Measurements from ENCODE around the gene TRIP10. TPM values are rescaled to one million over a fixed set of nuclear protein-coding genes. Genes with fewer than 3 reads are reported as not detected.
A peak's percentile ranks its signal among the peaks of the same experiment; 100 is the strongest.

Gene TRIP10
- total RNA-seq, 1 donor from 2014 or later = 53.0 TPM

GRCh38 chr19:6737873-6738786, 1.4 kb upstream of the TRIP10 start:
- H3K4me2 ChIP-seq = peak overlapping the region; percentile 64
- no peaks in the 10 kb centered on the region for H3K9me3 ChIP-seq (ENCODE audit: low read depth)
- Mint-ChIP-seq H3K4me3 (peak overlapping the region; percentile 97), H3K36me3 (no peaks in the 10 kb centered on the region), H3K4me1 (peaks cover 44% of the 10 kb centered on the region), H3K27me3 (ENCODE audit: insufficient read depth, low read depth) (peaks cover 6% of the 10 kb centered on the region), H3K9me3 (no peaks in the 10 kb centered on the region), H3K27ac (peak overlapping the region; percentile 96)
- H4K20me1 ChIP-seq (ENCODE audit: low read depth) = no peaks in the 10 kb centered on the region
- H2AFZ ChIP-seq (replicated peaks) = no peak overlapping the region
- H3K9ac ChIP-seq = no peak overlapping the region
- H3K4me3 ChIP-seq = peak overlapping the region; percentile 26
- peaks cover 51% of the 10 kb centered on the region for H3F3A ChIP-seq (ENCODE audit: low read depth)
- no peaks in the 10 kb centered on the region for H3K27me3 ChIP-seq
- TF ChIP-seq EZH2 (IDR thresholded peaks at IDR 0.05) (no peak), CTCF (IDR thresholded peaks at IDR 0.05) (peak; percentile 64), EZH2phosphoT487 (IDR thresholded peaks at IDR 0.05) (no peak)
- no peak overlapping the region for H3K27ac ChIP-seq
- no peaks in the 10 kb centered on the region for H3K36me3 ChIP-seq
- H3K4me1 ChIP-seq = peaks cover 35% of the 10 kb centered on the region
- peaks cover 33% of the 10 kb centered on the region for H3K79me2 ChIP-seq (ENCODE audit: low read depth)
- DNase-seq (ENCODE audit: low spot score) = peak; percentile 77

- no peaks in the 10 kb centered on the region for H3K9me3 Mint-ChIP-seq
- H3K9ac ChIP-seq = no peak overlapping the region
- H3K79me2 ChIP-seq (ENCODE audit: low read depth) = peaks cover 33% of the 10 kb centered on the region
- H3K36me3 Mint-ChIP-seq = peaks cover 4% of the 10 kb centered on the region
- H3K27me3 ChIP-seq = no peaks in the 10 kb centered on the region
- no peaks in the 10 kb centered on the region for H3K36me3 ChIP-seq
- no peaks in the 10 kb centered on the region for H3K9me3 ChIP-seq (ENCODE audit: low read depth)
- no peak overlapping the region for H3K27ac ChIP-seq
- peaks cover 43% of the 10 kb centered on the region for H3K4me1 ChIP-seq
- H3K27me3 Mint-ChIP-seq (ENCODE audit: insufficient read depth, low read depth) = peaks cover 6% of the 10 kb centered on the region
- no peak for TF ChIP-seq EZH2phosphoT487 (IDR thresholded peaks at IDR 0.05)
- no peak for TF ChIP-seq CTCF (IDR thresholded peaks at IDR 0.05)
- TF ChIP-seq EZH2 (IDR thresholded peaks at IDR 0.05) = no peak
- peak; percentile 51 for DNase-seq (ENCODE audit: low spot score)
- peak overlapping the region; percentile 97 for H3K4me3 Mint-ChIP-seq
- no peaks in the 10 kb centered on the region for H4K20me1 ChIP-seq (ENCODE audit: low read depth)
- peak overlapping the region; percentile 26 for H3K4me3 ChIP-seq
- H2AFZ ChIP-seq (replicated peaks) = no peak overlapping the region
- H3K4me2 ChIP-seq = peak overlapping the region; percentile 64
- peaks cover 51% of the 10 kb centered on the region for H3K4me1 Mint-ChIP-seq
- H3K27ac Mint-ChIP-seq = peak overlapping the region; percentile 25
- H3F3A ChIP-seq (ENCODE audit: low read depth) = peaks cover 59% of the 10 kb centered on the region
These were observed 592 bp upstream of the TRIP10 start for GRCh38 chr19:6738787-6739389.

- no peaks in the 10 kb centered on the region for H3K36me3 ChIP-seq
- Mint-ChIP-seq H3K4me1 (peaks cover 58% of the 10 kb centered on the region), H3K27me3 (ENCODE audit: insufficient read depth, low read depth) (peaks cover 6% of the 10 kb centered on the region), H3K27ac (no peak overlapping the region), H3K4me3 (peak overlapping the region; percentile 89), H3K36me3 (peaks cover 4% of the 10 kb centered on the region), H3K9me3 (no peaks in the 10 kb centered on the region)
- no peaks in the 10 kb centered on the region for H3K9me3 ChIP-seq (ENCODE audit: low read depth)
- no peaks in the 10 kb centered on the region for H3K27me3 ChIP-seq
- TF ChIP-seq EZH2 (IDR thresholded peaks at IDR 0.05) (no peak), CTCF (IDR thresholded peaks at IDR 0.05) (no peak), EZH2phosphoT487 (IDR thresholded peaks at IDR 0.05) (no peak)
- peaks cover 68% of the 10 kb centered on the region for H3F3A ChIP-seq (ENCODE audit: low read depth)
- H4K20me1 ChIP-seq (ENCODE audit: low read depth) = no peaks in the 10 kb centered on the region
- H2AFZ ChIP-seq (replicated peaks) = peak overlapping the region; percentile 13
- H3K9ac ChIP-seq = no peak overlapping the region
- DNase-seq (ENCODE audit: low spot score) = peak; percentile 74
- no peak overlapping the region for H3K27ac ChIP-seq
- H3K4me3 ChIP-seq = peak overlapping the region; percentile 80
- H3K79me2 ChIP-seq (ENCODE audit: low read depth) = peaks cover 33% of the 10 kb centered on the region
- peak overlapping the region; percentile 81 for H3K4me2 ChIP-seq
- peaks cover 53% of the 10 kb centered on the region for H3K4me1 ChIP-seq
These were observed 556 bp downstream of the TRIP10 start for GRCh38 chr19:6739883-6740588.
